Activated CD4-positive, alpha-beta T cell treated with anti-CD3 and anti-CD28 coated beads, Interleukin-2, amount 10 ng/mL, durations not matched to agents 24 days and 14 days (primary cell): ENCODE results near the gene SEC22B. TPM values are rescaled to one million over a fixed set of nuclear protein-coding genes. Genes with fewer than 3 reads are reported as not detected.
"Not testable (repeated sequence)": the region's sequence is repeated elsewhere in the genome, so short reads cannot be mapped to it uniquely, and the experiment has no call there.

Experiments used
- DNase-seq: peaks from one replicate; pipeline ENCODE4 v3.0.0; 2022
- H3K27ac Mint-ChIP-seq: one replicate; pipeline ENCODE4 v1.8.0; 2022; ENCODE audit warnings: mild to moderate bottlenecking, mixed read lengths
- H3K27me3 Mint-ChIP-seq: one replicate; pipeline ENCODE4 v1.8.0; 2022; ENCODE audit warnings: mixed read lengths
- H3K36me3 Mint-ChIP-seq: one replicate; pipeline ENCODE4 v1.8.0; 2022; ENCODE audit warnings: low read depth, mild to moderate bottlenecking, mixed read lengths
- H3K4me1 Mint-ChIP-seq: one replicate; pipeline ENCODE4 v1.8.0; 2021; ENCODE audit warnings: mixed read lengths
- H3K4me3 Mint-ChIP-seq: one replicate; pipeline ENCODE4 v1.8.0; 2022; ENCODE audit warnings: mild to moderate bottlenecking, moderate library complexity, mixed read lengths
- H3K9me3 Mint-ChIP-seq: one replicate; pipeline ENCODE4 v1.8.0; 2021; ENCODE audit warnings: mixed read lengths
- intact Hi-C: fragments of 100-400 bp; cut with micrococcal nuclease; formaldehyde crosslinking; loops from one replicate; pipeline ENCODE4 v1.15.1; 2023
- total RNA-seq: library from RNA; stranded (reverse); gene quantifications from 2 replicates; pipeline ENCODE4 v1.2.3, GENCODE V29; 2022

Gene SEC22B
- total RNA-seq, 1 donor from 2014 or later: 19.7 TPM

DNA sequence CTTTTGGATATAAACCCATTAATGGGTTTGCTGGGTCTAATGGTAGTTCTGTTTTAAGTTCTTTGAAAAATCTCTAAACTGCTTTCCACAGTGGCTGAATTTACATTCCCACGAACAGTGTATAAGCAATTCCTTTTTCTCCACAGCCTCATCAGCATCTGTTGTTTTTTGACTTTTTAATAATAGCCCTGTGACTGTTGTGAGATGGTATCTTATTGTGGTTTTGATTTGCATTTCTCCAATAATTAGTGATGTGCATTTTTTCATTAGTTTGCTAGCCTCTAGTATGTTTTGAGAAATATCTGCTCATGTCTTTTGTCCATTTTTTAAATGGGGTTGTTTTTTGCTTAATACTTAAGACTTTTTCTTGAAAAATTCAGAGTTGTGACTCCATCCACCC lies 11.6 kb downstream of the SEC22B start:
- H3K27me3 Mint-ChIP-seq, H3K9me3 Mint-ChIP-seq, H3K27ac Mint-ChIP-seq, intact Hi-C loops, H3K4me1 Mint-ChIP-seq, H3K36me3 Mint-ChIP-seq, H3K4me3 Mint-ChIP-seq, DNase-seq: not testable (repeated sequence)

DNA sequence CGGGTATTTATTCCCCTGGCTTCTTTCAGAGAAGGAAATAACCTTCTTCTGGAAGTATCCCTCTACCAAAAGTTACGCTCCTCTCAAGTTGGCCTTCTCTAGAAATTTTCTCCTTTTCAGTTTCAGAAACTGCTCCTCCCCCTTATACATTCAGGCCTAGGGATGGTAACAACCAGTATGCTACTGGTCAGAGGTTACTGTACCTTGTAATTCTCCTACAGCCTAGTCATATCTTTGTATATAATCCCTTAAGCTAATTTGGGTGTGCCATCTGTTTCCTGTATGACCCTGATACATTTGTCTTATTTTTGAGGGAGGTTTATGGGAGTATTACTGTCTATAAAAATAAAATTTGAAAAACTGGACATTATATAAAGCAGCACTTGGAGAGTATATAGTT lies 14.3 kb downstream of the SEC22B start:
- H3K27ac Mint-ChIP-seq, H3K4me3 Mint-ChIP-seq, H3K27me3 Mint-ChIP-seq, intact Hi-C loops, H3K36me3 Mint-ChIP-seq, H3K9me3 Mint-ChIP-seq, H3K4me1 Mint-ChIP-seq, DNase-seq: not testable (repeated sequence)

DNA sequence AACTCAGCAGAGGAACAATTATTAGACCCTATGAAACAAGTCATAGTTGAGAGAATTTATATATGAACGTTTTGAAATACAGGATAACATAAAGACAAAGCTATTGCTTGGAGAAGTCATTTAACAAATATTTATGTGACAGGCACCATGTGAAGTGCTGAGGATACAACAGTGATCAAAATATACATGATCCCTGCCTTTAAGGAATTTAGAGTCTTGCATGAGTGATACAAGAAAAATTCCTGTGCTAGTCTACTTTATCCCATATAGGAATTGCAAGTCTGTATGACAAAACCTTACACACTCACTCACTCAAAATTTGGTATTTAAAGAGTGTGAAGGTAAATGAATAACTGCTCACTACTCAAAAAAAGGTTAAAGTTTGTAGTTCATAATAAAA lies 17.8 kb downstream of the SEC22B start:
- intact Hi-C loops, H3K27me3 Mint-ChIP-seq, H3K9me3 Mint-ChIP-seq, H3K36me3 Mint-ChIP-seq, H3K27ac Mint-ChIP-seq, H3K4me3 Mint-ChIP-seq, DNase-seq, H3K4me1 Mint-ChIP-seq: not testable (repeated sequence)

DNA sequence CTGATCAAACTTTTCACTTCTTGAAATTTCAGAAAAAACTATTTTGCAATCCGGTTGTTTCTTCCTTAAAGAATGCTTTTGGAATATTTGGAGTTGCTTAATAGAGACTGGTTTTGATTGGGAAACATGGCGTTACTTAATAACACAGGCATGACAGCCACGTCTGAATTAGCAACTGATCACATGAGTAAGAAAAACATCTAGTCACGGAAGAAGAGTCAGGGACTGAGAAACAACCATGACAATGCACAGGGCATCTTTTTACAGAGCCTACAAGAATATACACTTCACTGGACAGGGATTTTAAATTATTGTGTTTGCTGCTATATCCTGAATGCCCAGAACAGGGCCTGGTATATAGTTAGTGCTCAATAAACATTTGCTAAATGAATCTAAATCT lies 18.2 kb downstream of the SEC22B start:
- H3K27ac Mint-ChIP-seq, H3K4me3 Mint-ChIP-seq, H3K27me3 Mint-ChIP-seq, H3K4me1 Mint-ChIP-seq, intact Hi-C loops, DNase-seq, H3K9me3 Mint-ChIP-seq, H3K36me3 Mint-ChIP-seq: not testable (repeated sequence)

DNA sequence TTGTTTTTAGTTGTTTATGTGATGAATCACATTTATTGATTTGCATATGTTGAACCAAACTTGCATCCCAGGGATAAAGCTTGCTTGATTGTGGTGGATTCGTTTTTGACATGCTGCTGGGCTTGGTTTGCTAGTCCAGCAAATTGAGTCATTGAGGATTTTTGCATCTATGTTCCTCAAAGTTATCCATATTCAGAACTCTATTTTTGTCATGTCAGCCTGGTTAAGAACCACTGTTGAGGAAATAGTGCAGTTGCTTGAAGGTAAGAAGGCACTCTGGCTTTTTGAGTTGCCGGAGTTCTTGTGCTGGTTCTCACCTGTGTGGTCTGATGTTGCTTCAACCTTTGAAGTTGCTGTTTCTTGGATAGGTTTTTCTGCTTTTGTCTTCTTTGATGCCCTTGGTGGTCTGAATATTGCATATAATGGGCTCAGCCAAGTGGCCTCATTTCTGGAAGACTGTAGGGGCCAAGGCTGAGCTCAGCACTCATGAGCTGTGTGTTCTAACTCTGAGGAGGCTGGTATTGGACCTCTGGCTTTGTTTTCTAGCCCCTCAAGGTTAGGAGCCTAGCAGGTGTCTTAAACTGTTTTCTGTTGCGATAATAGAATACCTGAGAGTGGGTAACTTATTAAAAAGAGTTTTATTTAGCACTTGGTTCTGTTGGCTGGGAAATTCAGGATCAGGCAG lies 26.0 kb downstream of the SEC22B start:
- H3K27me3 Mint-ChIP-seq, intact Hi-C loops, H3K9me3 Mint-ChIP-seq, H3K4me3 Mint-ChIP-seq, H3K36me3 Mint-ChIP-seq, H3K27ac Mint-ChIP-seq, DNase-seq, H3K4me1 Mint-ChIP-seq: not testable (repeated sequence)

DNA sequence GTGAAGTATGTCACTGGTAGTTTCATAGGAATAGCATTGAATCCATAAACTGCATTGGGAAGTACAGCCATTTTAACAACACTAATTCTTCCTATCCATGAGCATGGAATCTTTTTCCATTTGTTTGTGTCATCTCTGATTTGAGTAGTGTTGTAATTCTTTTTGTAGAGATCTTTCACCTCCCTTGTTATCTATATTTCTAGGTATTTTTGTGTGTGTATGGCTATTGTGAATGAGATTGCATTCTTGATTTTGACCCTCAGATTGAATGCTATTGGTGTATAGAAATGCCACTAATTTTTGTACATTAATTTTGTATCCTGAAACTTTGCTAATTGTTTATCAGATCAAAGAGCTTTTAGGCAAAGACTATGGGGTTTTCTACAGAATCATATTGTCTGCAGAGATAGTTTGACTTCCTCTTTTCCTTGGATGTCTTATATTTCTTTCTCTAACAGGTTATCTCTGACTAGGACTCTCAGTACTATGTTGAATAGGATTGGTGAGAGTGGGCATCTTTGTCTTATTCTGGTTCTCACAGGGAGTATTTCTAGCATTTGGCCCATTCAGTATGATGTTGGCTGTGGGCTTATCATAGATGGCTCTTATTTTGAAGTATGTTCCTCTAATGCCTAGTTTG lies 26.8 kb downstream of the SEC22B start:
- H3K4me3 Mint-ChIP-seq: not testable (repeated sequence)
- intact Hi-C loops: loop anchor here (10.0 kb wide), 1 partner anchor 205 kb away; no protein-coding TSS in a partner anchor

DNA sequence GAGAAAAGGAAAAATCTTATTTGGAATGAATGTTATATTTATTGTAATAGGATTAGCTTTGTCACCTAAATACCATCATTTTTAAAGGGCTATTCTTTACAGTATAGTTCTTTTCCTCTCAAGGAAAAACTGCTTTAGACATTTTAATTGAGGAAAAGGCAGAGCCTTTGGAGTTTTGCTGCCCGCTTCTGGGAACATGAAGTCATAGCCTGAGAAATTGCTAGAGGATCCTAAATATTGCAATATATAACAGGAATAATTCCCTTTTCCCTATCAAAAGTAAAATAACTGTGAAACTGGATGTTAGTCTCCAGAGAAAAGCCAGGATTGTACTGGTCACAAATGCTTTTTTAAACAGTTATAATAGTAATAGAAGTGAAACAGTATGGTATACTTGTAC lies 30.5 kb downstream of the SEC22B start:
- intact Hi-C loops: loop anchor here (10.0 kb wide), 1 partner anchor 201 kb away; no protein-coding TSS in a partner anchor
- not testable (repeated sequence) for H3K27me3 Mint-ChIP-seq, H3K9me3 Mint-ChIP-seq, H3K36me3 Mint-ChIP-seq, DNase-seq, H3K27ac Mint-ChIP-seq, H3K4me3 Mint-ChIP-seq
- peaks cover 17% of the 10 kb centered on the region for H3K4me1 Mint-ChIP-seq

More for the DNA sequence above, 26.8 kb downstream of the SEC22B start:
- not testable (repeated sequence) for H3K9me3 Mint-ChIP-seq, DNase-seq, H3K27ac Mint-ChIP-seq, H3K27me3 Mint-ChIP-seq, H3K4me1 Mint-ChIP-seq, H3K36me3 Mint-ChIP-seq

DNA sequence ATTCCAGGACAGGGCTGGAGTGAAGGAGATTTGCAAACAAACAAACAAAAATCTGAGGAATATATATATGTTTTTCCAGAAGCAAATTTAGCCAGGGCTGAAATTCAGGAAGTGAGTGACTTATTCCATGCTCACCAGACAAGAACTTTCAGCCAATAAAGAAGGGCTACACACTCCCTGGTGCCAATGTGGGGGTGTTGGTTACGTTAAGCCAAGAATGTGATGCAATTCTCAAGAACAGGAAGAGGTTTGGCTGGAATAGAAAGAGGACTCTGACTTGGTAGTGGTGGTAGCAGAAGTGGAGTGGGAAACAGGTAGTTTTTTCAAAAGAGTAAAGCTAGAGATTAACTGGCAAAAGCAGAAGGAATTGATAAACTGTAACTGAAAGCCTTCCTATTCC lies 31.7 kb downstream of the SEC22B start:
- H3K27ac Mint-ChIP-seq, H3K4me3 Mint-ChIP-seq, DNase-seq, H3K9me3 Mint-ChIP-seq, H3K36me3 Mint-ChIP-seq, H3K27me3 Mint-ChIP-seq: not testable (repeated sequence)
- H3K4me1 Mint-ChIP-seq: peaks cover 17% of the 10 kb centered on the region
- intact Hi-C loops: loop anchor here (10.0 kb wide), 1 partner anchor 200 kb away; no protein-coding TSS in a partner anchor

DNA sequence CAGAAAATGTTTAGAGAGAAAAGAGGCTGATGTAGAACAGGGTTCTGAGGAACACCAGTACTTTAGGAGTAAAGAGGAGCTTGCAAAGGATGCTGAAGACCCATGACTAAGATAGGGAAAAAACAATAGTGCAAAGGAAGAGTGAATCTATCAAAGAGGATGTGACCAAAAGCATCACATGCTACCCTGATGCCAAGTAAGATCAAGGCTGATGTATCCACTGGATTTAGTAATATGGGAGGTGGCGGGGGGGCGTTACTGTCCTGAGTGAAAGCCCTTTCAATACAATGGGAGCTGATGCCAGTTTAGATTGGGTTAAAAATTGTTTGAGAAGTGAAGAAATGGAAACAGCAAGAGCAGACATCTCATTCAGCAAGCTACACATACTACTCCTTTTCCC lies 32.2 kb downstream of the SEC22B start:
- intact Hi-C loops: loop anchor here (10.0 kb wide), 1 partner anchor 199 kb away; no protein-coding TSS in a partner anchor
- not testable (repeated sequence) for H3K36me3 Mint-ChIP-seq, H3K9me3 Mint-ChIP-seq, H3K27me3 Mint-ChIP-seq
- Mint-ChIP-seq H3K4me3 (peak overlapping the region; percentile 31), H3K4me1 (peaks cover 17% of the 10 kb centered on the region), H3K27ac (peak overlapping the region; percentile 4)
- peak; percentile 57 for DNase-seq

DNA sequence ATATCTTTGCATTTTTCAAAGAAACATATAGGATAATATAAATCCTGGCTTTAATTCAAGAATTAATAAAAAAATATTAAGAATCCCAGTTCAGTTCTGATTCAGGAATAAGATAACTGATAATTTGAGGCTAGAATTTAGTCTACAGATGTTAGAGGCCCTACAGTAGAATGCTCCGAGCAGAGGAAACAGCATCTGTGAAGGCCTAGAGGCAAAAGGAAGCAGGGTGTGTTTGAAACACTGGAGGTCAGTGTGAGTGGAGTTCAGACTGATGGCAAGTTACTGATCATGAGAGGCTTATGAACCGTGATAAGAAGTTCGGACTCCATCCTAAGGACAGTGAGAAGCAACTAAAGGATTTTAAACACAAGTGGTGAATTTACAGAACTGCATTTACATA lies 33.0 kb downstream of the SEC22B start:
- not testable (repeated sequence) for H3K9me3 Mint-ChIP-seq, H3K4me3 Mint-ChIP-seq, H3K36me3 Mint-ChIP-seq, H3K27me3 Mint-ChIP-seq, H3K27ac Mint-ChIP-seq
- H3K4me1 Mint-ChIP-seq: peaks cover 17% of the 10 kb centered on the region
- DNase-seq: peak; percentile 64
- intact Hi-C loops: loop anchor here (10.0 kb wide), 1 partner anchor 199 kb away; no protein-coding TSS in a partner anchor

DNA sequence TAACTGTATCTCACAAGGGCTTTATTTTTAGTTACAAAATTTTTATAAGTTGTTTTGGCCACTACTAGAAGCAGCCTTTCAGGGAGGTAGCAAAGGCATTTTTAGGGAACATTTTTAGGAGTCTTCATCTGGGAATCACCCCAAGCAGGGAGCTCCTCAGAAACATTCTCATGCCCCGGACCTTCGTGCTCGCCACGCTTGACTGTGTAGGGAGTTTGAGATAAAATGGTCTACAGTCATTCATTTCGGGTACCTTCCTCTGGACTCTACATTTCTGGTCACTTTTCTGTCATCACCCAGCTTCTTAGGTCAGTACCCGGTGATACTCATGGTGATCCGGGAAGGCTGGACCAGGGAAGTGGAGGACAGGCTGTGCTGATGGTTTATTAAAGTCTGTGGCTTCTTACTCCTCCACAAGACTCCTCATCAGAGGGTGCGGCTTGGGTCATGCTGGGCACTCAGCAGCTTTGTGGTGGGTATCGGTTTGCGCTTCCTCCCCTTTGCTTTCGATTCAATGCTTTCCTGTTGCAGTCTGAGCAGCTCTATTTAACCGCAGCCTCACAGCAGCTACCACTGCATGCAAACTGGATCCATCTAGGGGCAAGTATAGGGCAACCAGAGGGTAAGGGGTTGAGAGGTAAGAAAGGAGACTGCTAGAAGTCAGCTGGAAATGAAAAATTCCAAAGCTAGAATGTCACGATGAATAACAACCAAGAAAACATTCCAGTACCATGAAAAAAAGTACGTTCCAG lies 33.6 kb downstream of the SEC22B start:
- H3K9me3 Mint-ChIP-seq, H3K36me3 Mint-ChIP-seq, H3K27me3 Mint-ChIP-seq: not testable (repeated sequence)
- Mint-ChIP-seq H3K27ac (peak overlapping the region; percentile 80), H3K4me3 (peak overlapping the region; percentile 47), H3K4me1 (peaks cover 17% of the 10 kb centered on the region)
- DNase-seq: peak; percentile 91
- intact Hi-C loops: loop anchor here (10.0 kb wide), 1 partner anchor 198 kb away; no protein-coding TSS in a partner anchor

DNA sequence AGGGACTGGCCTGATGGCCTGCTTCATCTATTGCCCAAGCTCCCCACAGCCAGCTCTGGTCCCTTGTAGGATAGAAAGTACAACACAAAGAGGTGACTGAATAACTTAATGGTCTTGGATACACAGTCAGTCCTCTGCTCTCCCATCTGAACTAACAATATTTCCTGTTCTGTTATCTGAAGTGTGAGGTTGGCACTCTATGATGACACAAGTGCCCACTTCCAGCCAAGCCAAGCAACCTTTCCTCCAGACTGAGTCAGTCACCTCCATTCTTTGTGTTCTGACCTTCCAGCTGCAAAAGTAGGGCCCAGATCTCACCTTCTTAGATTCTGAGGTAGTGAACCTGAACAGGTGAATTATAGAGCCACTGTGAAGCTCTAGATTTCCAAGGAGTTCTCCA lies 34.5 kb downstream of the SEC22B start:
- Mint-ChIP-seq H3K4me1 (peaks cover 18% of the 10 kb centered on the region), H3K4me3 (peak overlapping the region; percentile 20)
- not testable (repeated sequence) for DNase-seq, H3K27ac Mint-ChIP-seq, H3K36me3 Mint-ChIP-seq, H3K9me3 Mint-ChIP-seq, H3K27me3 Mint-ChIP-seq
- intact Hi-C loops: loop anchor here (10.0 kb wide), 1 partner anchor 197 kb away; no protein-coding TSS in a partner anchor

DNA sequence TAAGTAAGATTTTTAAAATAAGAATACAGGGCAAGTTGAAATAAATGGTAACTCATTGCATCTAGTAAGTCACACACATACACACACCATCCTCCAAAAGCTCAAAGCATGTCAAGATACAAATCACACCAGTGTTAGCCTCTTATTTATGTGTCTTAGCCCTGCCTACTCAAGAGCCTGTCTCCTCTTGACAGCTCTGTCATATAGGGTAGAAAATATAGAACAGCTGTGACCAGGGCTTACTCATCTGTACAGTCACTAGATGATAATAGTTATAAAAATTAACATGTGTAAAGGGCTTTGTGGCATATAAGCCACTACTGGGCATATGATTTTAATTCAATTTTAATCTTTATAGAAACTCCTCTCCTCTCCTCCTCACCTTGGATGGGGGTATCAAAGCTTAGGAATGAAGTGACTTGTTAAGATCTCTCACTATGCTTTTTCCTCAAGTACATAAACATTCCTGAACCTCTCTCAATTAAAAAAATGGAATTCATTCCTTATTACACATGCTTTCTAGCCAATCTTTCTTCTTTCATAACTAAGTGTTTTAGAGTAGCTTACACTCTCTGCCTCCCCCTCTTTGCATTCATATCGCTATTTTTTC lies 35.6 kb downstream of the SEC22B start:
- not testable (repeated sequence) for H3K4me3 Mint-ChIP-seq, H3K27ac Mint-ChIP-seq, DNase-seq, H3K9me3 Mint-ChIP-seq, H3K27me3 Mint-ChIP-seq, H3K36me3 Mint-ChIP-seq
- peaks cover 19% of the 10 kb centered on the region for H3K4me1 Mint-ChIP-seq
- intact Hi-C loops: loop anchor here (10.0 kb wide), 1 partner anchor 196 kb away; no protein-coding TSS in a partner anchor

DNA sequence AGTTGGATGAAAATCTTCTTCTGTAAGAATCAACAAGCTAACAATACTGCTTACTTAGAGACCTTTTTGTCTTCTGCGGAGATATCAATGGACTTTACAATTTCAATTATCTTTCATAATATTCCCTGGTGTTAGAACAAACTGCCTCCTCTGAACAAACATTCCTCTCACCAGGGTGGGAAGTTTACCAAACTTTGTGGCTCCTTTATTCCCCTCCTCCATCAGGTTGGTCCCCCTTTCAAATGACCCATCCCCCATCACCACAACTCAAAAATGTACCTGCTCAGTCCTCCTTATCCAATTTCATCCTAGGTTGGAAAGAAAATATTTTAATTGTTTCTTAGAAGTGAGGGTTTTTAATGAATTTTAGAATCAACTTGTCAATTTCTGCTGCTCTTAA lies 40.2 kb downstream of the SEC22B start:
- H3K36me3 Mint-ChIP-seq, H3K4me3 Mint-ChIP-seq, H3K9me3 Mint-ChIP-seq, H3K27ac Mint-ChIP-seq, H3K27me3 Mint-ChIP-seq, H3K4me1 Mint-ChIP-seq, intact Hi-C loops, DNase-seq: not testable (repeated sequence)
